ENCODE measurements around the gene RAB44.

GRCh38 chr6:36682328-36683144 is 15.1 kb upstream of the RAB44 start:
- TF ChIP-seq CTCF (conservative IDR thresholded peaks at IDR 0.05) (no peak), EZH2 (IDR thresholded peaks at IDR 0.05; ENCODE audit: low read depth) (no peak)

Measured in PC-9 (cell line).